ENCODE data around the gene RAB11FIP3.
"Not testable (repeated sequence)": the region's sequence is repeated elsewhere in the genome, so short reads cannot be mapped to it uniquely, and the experiment has no call there.

RAB11FIP3 gene

DNA sequence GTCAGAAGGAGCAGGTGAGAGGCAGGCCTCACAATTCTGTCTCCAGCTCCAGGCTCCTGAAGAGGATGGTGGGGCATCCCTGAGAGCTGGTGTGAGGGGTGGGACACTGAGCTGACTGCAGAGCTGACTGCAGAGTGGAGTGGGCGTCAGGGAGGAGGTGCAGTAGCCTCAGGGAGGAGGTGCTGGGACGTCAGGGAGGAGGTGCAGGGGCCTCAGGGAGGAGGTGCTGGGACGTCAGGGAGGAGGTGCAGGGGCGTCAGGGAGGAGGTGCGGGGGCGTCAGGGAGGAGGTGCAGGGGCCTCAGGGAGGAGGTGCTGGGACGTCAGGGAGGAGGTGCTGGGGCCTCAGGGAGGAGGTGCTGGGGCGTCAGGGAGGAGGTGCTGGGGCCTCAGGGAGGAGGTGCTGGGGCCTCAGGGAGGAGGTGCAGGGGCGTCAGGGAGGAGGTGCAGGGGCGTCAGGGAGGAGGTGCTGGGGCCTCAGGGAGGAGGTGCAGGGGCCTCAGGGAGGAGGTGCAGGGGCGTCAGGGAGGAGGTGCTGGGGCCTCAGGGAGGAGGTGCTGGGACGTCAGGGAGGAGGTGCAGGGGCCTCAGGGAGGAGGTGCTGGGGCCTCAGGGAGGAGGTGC, 41.9 kb downstream of the RAB11FIP3 start:
- not testable (repeated sequence) for DNase-seq (ENCODE audit: low read depth)

DNA sequence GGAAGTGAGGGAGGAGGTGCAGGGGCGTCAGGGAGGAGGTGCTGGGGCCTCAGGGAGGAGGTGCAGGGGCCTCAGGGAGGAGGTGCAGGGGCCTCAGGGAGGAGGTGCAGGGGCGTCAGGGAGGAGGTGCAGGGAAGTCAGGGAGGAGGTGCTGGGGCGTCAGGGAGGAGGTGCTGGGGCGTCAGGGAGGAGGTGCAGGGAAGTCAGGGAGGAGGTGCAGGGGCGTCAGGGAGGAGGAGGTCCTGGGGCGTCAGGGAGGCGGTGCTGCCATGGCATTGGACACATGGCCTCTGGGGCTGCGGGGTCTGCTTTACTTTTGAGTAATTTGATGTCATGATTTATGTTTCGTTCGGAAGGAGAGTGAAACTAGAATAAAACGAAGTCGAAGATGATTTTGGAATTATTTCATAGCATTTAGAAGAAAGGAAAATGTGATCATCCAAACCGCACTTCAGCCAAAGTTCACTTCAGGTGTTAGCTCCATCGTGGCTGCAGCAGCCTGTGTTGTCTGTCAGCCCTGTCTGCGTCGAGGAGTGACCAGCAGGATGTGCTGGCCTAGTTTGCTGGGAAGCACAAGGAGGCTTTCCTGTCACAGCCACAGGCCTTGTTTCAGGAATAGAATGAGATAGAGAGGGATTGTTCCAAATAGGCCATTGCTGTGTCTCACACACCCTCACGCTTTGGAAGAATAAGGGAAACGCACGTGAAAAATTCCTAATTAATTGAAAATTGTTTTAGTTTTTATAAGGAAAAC, 42.8 kb downstream of the RAB11FIP3 start:
- DNase-seq (ENCODE audit: low read depth): no peak

DNA sequence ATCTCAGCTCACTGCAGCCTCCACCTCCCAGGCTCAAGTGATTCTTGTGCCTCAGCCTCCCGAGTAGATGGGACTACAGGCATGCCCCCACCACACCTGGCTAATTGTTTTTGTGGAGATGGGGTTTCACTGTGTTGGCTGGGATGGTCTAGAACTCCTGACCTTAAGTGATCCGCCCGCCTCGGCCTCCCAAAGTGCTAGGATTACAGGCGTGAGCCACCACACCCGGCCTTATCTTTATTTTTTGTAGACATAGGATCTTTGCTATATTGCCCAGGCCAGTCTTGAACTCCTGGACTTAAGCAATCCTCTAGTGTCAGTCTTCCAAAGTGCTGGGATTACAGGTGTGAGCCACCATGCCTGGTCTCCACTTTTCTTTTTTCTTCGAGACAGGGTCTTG, 44.0 kb downstream of the RAB11FIP3 start:
- not testable (repeated sequence) for DNase-seq (ENCODE audit: low read depth)

DNA sequence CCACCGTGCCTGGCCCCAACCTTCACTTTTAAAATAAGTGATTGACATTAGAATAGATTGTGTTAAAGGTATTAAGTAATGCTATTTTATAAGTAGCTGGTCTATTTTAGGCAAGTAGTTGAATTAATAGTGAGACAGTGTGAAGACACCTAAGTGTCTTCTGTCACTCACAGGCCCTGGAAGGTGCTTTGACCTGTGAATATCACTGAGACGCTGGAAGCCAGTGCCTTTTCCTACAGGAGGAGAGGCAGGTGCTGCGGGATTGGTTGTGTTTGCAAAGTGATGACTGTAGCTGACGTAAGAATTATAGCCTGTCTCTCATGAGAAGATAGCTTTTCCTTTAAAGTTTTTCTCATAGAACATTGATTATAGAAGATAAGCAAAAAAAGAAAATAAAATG, 45.0 kb downstream of the RAB11FIP3 start:
- no peak for DNase-seq (ENCODE audit: low read depth)

DNA sequence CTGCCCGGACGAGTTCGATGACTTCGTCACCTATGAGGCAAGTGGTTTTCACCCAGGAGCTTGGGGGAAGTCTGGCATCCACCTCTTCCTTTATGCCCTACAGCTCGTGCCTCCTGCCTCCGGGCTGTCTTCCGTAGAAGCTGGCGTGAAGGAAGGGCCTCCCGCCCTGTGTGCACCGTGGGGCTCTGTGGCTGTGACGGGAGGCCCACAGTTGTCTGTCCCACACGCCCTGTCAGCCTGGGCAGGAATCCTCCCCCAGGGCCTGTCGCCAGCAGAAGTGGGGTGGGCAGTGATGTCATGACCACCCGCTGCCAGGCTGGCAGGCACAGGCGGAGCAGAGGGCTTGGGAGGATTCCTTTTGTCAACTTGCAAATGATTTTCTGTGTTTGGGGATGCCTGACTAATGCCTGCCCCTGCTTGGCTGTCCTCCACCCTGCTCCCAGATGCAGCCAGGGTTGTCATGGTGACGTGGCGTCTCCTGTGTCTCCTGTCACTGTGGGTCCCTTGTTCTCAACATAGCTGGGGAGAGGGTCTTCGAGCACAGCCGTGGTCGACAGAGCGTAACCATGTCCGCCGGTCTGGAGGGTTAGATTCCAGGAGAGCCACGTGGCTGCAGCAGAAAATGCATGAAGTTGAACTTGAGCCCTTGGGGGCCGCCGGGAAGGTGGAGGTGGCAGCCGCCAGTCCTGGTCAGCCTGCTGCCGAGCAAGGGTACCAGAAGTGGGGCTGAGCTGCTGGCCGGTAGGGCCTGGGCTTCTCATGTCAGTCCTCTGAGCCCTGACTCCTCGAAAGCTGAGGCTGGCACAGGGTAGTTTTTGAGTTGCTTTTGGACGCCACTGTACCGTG, 46.1 kb downstream of the RAB11FIP3 start:
- DNase-seq (ENCODE audit: low read depth): no peak

DNA sequence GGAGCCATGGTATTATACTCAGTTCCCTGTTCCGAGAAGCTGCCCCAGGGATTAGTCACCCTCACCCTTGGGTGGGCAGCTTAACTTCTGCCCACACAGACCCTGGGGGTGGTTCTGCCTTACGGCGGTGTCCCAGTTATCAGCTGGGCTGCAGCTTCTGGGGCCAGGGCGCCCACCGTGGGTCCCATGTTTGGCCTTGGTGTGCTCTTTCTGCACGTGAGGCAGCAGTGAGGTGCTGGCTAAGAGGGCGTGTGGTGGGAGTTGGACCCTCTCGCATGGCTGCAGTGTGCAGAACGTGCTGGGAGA, 46.7 kb downstream of the RAB11FIP3 start:
- no peak for DNase-seq (ENCODE audit: low read depth)

DNA sequence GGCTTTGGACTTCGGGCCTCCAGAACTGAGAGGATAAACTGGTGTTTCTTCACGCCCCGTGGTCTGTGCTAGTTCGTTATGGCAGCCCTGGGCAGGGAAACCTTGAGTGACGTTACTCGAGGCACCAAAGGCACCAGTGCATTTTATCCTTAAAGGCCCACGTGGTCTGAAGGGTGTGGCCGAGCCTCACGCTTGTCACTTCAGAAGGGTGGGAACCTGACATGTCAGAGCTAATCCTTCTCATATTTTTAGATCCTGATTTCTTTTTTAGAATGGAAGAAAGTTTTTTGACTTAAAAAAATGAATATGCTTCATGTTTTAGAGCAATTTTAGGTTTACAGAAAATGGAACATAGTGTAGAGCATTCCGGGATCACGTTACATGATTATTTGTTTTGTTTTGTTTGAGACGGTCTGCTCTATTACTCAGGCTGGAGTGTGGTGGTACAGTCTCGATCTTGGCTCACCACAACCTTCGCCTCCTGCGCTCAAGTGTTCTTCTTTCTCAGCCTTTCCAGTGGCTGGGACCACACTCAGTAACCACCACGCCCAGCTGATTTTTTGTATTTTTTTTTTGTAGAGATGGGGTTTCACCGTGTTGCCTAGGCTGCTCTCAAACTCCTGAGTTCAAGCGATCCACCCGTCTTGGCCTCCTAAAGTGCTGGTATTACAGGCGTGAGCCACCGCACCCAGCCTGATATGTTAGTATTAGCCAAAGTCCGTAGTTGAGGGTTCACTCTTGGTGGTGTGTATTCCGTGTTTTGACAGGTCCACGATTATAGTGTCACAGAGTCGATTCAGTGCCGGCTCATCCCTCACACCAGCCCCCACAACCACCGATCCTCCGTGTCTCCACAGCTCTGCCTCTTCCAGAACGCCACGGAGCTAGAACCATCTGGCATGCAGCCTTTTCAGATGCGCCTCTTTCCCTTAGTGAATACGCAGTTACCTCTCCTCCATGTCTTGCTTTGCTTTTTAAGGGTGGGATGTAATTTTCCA, 47.9 kb downstream of the RAB11FIP3 start:
- DNase-seq (ENCODE audit: low read depth): no peak

DNA sequence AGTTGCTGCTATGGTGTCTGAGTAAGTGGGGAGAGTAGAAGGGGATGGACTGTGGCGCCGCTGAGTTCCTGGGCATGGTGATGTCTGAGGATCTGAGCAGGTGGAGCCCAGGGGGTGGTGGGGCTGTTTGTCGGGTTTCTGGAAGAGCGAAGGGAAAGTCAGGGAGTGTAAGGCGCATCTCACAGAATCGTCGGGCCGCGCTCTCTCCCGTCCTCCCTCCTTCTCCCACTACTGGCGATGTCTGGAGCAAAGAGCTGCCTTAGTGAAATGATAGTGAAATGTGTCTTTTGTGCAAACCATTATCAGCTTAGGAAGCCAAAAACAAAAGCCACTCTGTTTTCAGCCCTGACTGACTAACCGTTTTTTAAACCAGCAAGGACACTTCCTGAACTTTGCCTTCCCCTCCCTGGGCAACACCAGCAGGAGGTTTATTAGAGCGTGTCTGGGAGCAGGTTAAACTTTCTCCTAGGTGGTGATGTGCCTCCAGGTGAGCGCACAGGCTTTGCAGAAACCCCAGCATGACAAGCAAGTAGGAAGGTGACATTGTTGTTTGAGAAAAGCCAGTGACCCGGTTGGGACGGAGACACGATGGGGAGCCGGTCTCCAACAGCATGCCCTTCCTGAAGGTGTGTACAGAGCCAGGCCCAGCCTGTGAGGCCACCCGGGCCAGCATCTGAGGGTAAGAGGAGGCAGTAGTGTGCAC, 49.1 kb downstream of the RAB11FIP3 start:
- DNase-seq (ENCODE audit: low read depth): no peak

DNA sequence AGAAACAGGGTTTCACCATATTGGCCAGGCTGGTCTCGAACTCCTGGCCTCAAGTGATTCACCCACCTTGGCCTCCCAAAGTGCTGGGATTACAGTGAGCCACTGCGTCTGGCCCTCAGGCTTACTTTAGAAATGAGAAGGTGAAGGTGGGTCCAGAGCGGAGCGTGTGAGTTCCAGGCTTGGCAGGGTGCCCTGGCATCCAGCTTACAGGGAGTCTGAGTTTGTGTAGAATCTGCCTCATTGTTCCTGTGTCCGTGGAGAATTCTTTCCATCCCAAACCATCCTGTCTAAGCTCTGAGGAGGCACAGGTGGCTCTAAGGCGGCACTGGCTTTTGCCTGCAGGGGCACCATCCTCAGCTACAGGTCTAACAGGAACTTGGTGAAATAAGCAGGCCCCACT, 50.6 kb downstream of the RAB11FIP3 start:
- no peak for DNase-seq (ENCODE audit: low read depth)

DNA sequence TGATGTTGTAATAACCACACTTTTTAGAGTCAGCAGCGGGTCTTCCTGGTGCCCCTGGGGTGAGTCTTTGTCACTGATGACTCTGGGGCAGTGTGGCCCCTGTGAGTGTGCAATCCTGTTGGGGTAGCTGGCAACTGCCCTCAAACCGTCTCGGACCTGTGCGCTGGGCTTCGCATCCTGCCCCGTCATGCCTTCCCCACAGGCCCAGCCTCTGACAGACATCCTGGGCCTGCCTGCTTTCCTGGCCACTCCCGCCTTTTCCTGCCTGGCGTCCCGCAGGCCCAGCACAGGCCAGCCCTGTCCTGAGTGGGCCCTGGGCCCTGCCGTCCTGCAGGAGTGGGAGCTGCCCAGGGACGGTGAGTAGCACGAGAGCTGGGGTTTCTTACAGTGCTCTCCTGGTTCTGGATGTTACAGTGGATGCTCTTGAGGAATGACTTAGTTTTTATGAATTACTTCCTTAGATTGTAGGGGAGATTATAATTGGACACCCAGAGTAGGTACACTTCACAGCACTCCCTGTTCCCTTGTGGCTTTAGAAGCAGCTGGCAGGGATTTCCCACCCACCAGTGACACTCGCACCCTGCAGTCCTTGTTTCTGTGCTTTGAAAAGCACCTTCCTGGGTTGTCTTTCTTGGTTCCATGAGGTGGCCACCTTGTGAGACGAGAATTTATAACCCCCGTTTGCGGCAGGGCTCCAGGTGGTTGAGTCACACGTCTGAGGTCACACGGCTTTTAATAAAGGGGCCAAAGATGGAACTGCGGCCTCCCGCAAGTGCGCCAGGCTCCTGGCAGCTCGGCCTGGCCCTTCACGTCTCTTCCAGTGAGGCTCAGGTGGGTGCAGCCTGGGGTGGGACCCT, 52.1 kb downstream of the RAB11FIP3 start:
- no peak for DNase-seq (ENCODE audit: low read depth)

DNA sequence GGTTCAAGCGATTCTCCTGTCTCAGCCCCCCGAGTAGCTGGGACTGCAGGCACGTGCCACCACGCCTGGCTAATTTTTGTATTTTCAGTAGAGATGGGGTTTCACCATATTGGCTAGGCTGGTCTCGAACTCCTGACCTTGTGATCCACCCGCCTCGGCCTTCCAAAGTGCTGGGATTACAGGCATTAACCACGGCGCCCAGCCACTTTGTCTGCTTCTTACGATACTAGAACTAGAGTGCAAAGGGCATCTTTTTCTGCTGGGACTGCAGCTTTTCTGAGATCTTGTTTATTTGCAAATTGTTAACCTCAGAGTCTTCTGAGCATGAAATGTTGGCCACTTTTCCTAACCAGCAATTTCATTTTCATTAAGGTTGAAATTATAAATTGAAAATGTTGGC, 52.8 kb downstream of the RAB11FIP3 start:
- not testable (repeated sequence) for DNase-seq (ENCODE audit: low read depth)

DNA sequence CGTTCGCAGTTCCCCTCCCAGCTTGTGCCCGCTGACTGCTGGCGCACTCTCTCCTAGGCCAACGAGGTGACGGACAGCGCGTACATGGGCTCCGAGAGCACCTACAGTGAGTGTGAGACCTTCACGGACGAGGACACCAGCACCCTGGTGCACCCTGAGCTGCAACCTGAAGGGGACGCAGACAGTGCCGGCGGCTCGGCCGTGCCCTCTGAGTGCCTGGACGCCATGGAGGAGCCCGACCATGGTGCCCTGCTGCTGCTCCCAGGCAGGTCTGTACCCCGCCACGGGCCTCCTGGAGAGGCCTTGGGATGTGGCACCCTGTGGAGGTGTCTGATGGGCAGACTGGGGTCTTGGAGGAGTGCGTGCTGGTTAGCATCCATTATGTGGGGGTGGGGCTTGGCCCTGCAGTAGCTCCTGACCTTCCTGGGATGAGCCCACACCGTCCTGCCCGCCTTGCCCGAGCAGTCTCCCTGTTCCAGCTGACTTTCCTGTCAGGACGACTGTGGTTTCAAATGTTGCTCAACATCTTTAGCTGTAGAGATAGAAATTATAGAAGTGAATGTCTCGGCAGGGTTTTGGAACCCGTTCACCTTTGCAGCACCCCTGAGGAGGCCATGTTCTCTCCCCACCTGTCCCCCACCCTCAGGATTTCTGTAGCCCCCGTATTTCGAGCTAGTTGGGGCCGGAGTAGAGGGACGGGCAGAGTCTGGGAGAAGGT, 57.2 kb downstream of the RAB11FIP3 start:
- DNase-seq (ENCODE audit: low read depth): no peak

DNA sequence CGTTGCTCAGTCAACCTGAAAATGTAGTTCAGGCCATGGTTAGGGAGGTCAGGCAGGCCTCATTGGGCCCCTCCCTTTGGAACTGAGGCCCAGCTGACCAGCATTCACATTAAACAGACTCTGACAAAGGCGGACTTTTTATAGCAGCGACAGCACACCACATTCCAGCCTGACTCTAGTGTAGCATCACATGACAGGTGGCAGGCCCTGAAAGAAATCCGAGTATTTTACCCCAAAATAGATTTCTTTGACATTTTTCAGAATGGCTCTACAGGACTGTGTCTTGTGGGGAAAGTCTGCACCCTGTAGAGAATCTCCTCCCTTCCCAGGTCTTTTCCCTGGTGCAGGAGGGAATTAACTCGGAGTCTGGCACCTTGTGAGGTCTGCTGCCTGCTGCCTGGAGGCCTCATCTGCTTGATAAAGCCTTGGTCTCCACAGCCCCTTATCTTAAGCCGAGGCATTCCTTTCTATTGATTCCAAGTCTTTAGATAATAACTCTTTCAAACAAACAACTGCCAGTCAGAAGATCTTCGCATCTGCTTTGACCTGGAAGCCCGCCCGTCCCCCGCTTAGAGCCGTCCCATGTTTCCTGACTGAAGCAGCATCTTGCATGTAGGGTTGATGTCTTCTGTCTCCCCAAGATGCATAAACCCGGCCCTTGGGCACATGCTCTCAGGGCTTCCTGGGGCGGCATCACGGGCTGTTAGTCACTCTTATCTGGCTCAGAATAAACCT, 58.1 kb downstream of the RAB11FIP3 start:
- DNase-seq (ENCODE audit: low read depth): no peak

DNA sequence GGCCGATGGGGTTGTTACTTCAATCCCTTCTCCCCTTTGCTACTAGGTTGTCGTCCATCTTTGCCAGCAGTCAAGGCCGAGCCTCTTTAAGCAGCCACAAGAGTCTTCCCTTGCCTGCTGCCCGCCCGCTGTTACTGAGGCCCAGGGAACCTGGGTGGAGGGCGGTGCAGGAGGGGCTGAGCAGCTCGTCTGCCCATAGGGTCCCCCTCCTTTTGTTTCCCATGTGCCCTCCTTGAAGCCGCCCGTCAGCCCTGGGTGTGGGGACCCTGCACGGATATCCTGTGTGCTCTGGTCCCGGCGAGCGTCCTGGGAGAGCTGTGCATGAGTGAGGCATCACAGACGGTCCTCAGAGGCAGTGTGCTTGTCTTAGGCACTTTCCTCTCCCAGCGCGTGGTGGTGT, 64.2 kb downstream of the RAB11FIP3 start:
- DNase-seq (ENCODE audit: low read depth): no peak

DNA sequence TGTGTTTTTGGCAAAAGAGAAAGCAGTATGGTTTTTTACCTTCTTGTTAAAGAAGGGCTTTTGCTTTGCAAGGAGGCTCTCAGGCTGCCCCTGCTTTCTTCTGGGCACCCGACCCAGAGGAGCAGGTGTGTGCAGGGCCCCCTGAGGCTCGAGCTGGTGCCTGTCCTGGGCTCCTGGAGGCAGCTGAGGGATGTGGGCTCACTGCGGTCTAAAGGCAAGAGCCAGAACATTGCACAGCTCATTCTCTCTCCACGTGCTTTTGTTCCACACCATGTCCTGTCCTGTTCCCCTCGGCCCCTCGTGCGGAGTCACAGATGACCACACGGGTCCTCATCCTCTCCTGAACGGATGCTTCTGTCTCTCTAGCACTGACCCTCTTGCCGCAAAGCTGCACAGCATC, 65.3 kb downstream of the RAB11FIP3 start:
- DNase-seq (ENCODE audit: low read depth): no peak

DNA sequence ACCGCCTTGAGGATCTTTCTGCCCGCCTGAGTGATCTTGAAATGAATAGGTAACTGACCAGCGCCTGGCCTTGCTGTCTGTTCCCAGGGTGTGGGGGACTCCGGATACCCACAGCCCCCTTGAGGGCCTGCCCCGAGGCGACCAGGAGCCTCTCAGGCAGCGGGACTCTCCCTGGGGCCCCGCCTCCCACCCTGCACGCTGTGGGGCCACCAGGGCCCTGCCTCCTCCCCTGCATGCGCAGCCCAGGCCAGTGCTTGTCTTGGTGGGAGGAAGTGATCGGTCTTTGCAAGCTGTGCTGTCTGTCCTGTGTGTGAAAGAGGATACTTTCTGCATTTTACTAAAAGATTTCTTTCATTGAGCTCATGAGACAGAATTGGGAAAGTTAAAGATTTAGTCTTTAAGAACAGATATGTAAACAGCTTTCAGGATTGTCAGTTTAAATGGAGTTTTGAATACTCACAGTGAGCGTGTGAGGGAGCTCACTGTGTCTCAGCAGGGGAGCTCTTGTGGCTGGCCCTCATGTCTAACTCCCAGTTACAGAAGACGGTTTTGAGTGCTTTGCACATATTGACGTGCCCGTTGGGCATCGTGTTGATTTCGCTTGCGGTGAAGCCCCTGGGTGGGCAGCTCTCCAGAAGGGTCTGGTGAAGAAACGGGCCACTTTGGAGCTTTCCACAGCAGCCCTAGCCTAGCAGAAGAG, 65.9 kb downstream of the RAB11FIP3 start:
- DNase-seq (ENCODE audit: low read depth): no peak

DNA sequence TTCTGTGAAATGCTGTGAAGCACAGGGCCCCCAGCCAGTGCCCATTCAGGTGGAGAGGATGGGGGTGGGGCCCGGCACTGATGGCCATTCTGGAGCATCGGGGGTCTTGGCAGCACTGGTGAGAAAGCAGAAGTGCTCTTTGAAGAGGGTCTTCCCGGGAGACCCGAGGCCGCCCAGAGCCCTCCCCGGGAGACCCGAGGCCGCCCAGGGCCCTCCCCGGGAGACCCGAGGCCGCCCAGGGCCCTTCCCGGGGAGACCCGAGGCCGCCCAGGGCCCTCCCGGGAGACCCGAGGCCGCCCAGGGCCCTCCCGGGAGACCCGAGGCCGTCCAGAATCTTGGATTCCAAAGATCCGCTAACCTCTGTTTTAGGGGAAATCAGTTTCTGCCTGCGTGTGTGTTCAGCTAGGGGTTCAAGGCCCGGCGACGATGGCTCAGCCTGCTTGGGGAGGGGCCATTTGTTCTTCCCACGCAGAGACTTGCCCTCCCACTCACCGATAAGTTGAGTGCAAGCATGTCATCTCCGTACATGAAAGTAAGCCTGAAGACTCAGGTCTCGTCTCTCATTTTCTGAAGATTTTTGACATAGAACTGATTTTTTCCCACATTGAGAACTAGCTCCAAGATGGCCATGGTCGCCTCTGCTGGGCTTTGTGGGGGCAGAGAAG, 66.9 kb downstream of the RAB11FIP3 start:
- DNase-seq (ENCODE audit: low read depth): no peak

DNA sequence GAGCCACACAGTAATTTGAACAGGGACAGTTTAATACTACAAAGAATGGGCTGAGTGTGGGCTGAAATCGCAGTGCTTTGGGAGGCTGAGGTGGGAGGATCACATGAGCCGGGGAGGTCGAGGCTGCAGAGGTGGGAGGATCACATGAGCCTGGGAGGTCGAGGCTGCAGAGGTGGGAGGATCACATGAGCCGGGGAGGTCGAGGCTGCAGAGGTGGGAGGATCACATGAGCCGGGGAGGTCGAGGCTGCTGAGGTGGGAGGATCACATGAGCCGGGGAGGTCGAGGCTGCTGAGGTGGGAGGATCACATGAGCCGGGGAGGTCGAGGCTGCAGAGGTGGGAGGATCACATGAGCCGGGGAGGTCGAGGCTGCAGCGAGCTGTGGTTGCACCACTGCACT, 69.2 kb downstream of the RAB11FIP3 start:
- DNase-seq (ENCODE audit: low read depth): not testable (repeated sequence)
